ENCODE data around the gene EIF4EBP3.

DNA sequence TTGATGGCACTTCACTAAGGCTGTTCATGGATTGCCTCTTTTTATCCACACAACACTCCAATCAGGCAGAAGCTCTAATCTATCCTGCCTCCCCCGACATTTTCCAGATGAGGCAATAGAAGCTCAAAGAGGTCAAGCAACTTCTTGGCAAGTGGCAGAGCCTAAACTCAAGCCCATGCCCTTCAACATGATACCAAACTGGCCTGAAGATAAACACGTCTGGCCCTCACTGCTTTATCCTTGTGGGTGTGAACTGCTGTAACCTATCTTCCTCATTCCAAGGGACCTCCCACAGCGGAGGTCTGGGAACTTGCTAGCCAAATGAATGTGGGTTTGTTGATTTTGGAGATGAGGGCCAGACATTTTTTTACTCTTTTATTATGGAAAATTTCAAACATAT is 26.7 kb downstream of the EIF4EBP3 start:
- TF ChIP-seq, protein P1, sequence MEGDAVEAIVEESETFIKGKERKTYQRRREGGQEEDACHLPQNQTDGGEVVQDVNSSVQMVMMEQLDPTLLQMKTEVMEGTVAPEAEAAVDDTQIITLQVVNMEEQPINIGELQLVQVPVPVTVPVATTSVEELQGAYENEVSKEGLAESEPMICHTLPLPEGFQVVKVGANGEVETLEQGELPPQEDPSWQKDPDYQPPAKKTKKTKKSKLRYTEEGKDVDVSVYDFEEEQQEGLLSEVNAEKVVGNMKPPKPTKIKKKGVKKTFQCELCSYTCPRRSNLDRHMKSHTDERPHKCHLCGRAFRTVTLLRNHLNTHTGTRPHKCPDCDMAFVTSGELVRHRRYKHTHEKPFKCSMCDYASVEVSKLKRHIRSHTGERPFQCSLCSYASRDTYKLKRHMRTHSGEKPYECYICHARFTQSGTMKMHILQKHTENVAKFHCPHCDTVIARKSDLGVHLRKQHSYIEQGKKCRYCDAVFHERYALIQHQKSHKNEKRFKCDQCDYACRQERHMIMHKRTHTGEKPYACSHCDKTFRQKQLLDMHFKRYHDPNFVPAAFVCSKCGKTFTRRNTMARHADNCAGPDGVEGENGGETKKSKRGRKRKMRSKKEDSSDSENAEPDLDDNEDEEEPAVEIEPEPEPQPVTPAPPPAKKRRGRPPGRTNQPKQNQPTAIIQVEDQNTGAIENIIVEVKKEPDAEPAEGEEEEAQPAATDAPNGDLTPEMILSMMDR (IDR thresholded peaks at IDR 0.05) = no peak
- TF ChIP-seq POLR2A (IDR thresholded peaks at IDR 0.05) = no peak
- no peak for TF ChIP-seq POLR2AphosphoS5 (IDR thresholded peaks at IDR 0.05; ENCODE audit: insufficient read depth in 1 of 2, low read depth in 1 of 2)

Data from vagina (tissue), 2 donors.